SK-N-SH (cell line): Measurements from ENCODE around the gene HOXC13. TPM values are rescaled to one million over a fixed set of nuclear protein-coding genes. Genes with fewer than 3 reads are reported as not detected.

Source experiments
- CTCF ChIA-PET: fragments of 300-600, 350-600 bp; formaldehyde crosslinking; extraction: SDS; loops from one replicate; lab custom pipeline; 2021; lab: Yijun Ruan, JAX
- POLR2A ChIA-PET: fragments of 350-600 bp; sonication (Branson Sonifier 250); formaldehyde crosslinking; extraction: SDS; loops from one replicate; lab custom pipeline; 2020; ENCODE audit warnings: antibody characterized with exemption, inconsistent platforms; lab: Yijun Ruan, JAX
- DNase-seq: peaks from one replicate; pipeline ENCODE4 v3.0.0; 2012
- H2AFZ ChIP-seq: fragments of 200-600 bp; sonication (generic); 2 replicates; pipeline ENCODE4 v1.8.1; 2016; ENCODE audit warnings: antibody characterized with exemption, mild to moderate bottlenecking, low read depth
- H3F3A ChIP-seq: fragments of 200-600 bp; sonication (generic); replicated peaks from 2 replicates; pipeline ENCODE3; 2016; ENCODE audit warnings: antibody characterized with exemption, mild to moderate bottlenecking; ENCODE audit not compliant: insufficient read depth
- H3K27ac ChIP-seq, 2 experiments: fragments of 200-500 bp in 1 of 2; fragments of 200-600 bp in 1 of 2; sonication (Bioruptor generic) in 1 of 2; sonication (generic), shearing (Covaris generic) in 1 of 2; 2 replicates each; pipeline versions ENCODE4 v1.5.1 to v1.6.1; 2014 to 2016; ENCODE audit warnings: low read depth in 2 of 2, inconsistent platforms in 1 of 2, low read length in 1 of 2, mild to moderate bottlenecking in 1 of 2, mixed read lengths in 1 of 2
- H3K27me3 ChIP-seq: fragments of 200-600 bp; sonication (generic), shearing (Covaris generic); 2 replicates; pipeline ENCODE4 v1.6.1; 2016; ENCODE audit warnings: mixed run types; ENCODE audit not compliant: insufficient read depth
- H3K36me3 ChIP-seq, 2 experiments: fragments of 200-500 bp in 1 of 2; fragments of 200-600 bp in 1 of 2; sonication (Bioruptor generic) in 1 of 2; sonication (generic) in 1 of 2; replicated peaks in 1 of 2; 2 replicates each; pipeline versions ENCODE3 to v1.5.1; 2014 to 2016; ENCODE audit warnings: low read length in 1 of 2, mild to moderate bottlenecking in 1 of 2; ENCODE audit not compliant: insufficient read depth in 2 of 2, control insufficient read depth in 1 of 2
- H3K4me1 ChIP-seq, 2 experiments: fragments of 200-500 bp in 1 of 2; fragments of 200-600 bp in 1 of 2; sonication (Bioruptor generic) in 1 of 2; sonication (generic), shearing (Covaris generic) in 1 of 2; 2 replicates each; pipeline versions ENCODE4 v1.5.1 to v1.6.1; 2014 to 2016; ENCODE audit warnings: low read depth in 1 of 2, low read length in 1 of 2, mixed run types in 1 of 2; ENCODE audit not compliant: insufficient read depth in 2 of 2, control insufficient read depth in 1 of 2
- H3K4me2 ChIP-seq: fragments of 200-600 bp; sonication (generic), shearing (Covaris generic); 2 replicates; pipeline ENCODE4 v1.6.1; 2017; ENCODE audit warnings: mixed run types
- H3K4me3 ChIP-seq, 2 experiments: fragments of 200-500 bp in 1 of 2; fragments of 200-600 bp in 1 of 2; sonication (Bioruptor generic) in 1 of 2; sonication (generic), shearing (Covaris generic) in 1 of 2; 2 replicates each; pipeline versions ENCODE4 v1.5.1 to v1.8.1; 2014 to 2016; ENCODE audit warnings: low read depth in 2 of 2, inconsistent platforms in 1 of 2, low read length in 1 of 2, mild to moderate bottlenecking in 1 of 2, mixed read lengths in 1 of 2, moderate library complexity in 1 of 2
- H3K79me2 ChIP-seq: fragments of 200-600 bp; sonication (generic); 2 replicates; pipeline ENCODE4 v1.8.1; 2017; ENCODE audit warnings: mild to moderate bottlenecking; ENCODE audit not compliant: insufficient read depth
- H3K9ac ChIP-seq: fragments of 200-600 bp; sonication (generic); 2 replicates; pipeline ENCODE4 v1.6.1; 2017; ENCODE audit warnings: mixed run types
- H3K9me2 ChIP-seq: fragments of 200-600 bp; sonication (generic); 2 replicates; pipeline ENCODE4 v1.6.1; 2017; ENCODE audit warnings: mixed run types
- H3K9me3 ChIP-seq: fragments of 200-600 bp; sonication (generic); 2 replicates; pipeline ENCODE4 v1.6.1; 2017; ENCODE audit warnings: mixed run types, mild to moderate bottlenecking, moderate library complexity
- H4K20me1 ChIP-seq: fragments of 200-600 bp; sonication (generic); 2 replicates; pipeline ENCODE4 v1.6.1; 2017; ENCODE audit warnings: mild to moderate bottlenecking, mixed run types; ENCODE audit not compliant: insufficient read depth
- CHD2 ChIP-seq: fragments of 150-350 bp; IDR thresholded peaks from 2 replicates; pipeline ENCODE4 v1.6.1; 2018; ENCODE audit warnings: low read length; ENCODE audit not compliant: partially characterized antibody
- ELF1 ChIP-seq: IDR thresholded peaks from 2 replicates; pipeline ENCODE4 v1.4.0; 2012
- FOSL2 ChIP-seq: IDR thresholded peaks from 2 replicates; pipeline ENCODE4 v1.4.0; 2012; ENCODE audit warnings: low read depth, mild to moderate bottlenecking, moderate library complexity, borderline replicate concordance
- FOXJ3 ChIP-seq: sonication (generic); formaldehyde crosslinking; IDR thresholded peaks from 2 replicates; pipeline ENCODE4 v1.5.1; 2020; ENCODE audit warnings: mild to moderate bottlenecking, missing genetic modification reagents
- FOXM1 ChIP-seq: IDR thresholded peaks from 2 replicates; pipeline ENCODE4 v1.4.0; 2012; ENCODE audit warnings: low read depth, mild to moderate bottlenecking
- JUND ChIP-seq: IDR thresholded peaks from 2 replicates; pipeline ENCODE4 v1.4.0; 2012
- NFIC ChIP-seq: IDR thresholded peaks from 2 replicates; pipeline ENCODE4 v1.4.0; 2012; ENCODE audit warnings: borderline replicate concordance
- NRF1 ChIP-seq: IDR thresholded peaks from 2 replicates; pipeline ENCODE4 v1.6.1; 2012; ENCODE audit warnings: low read depth, mild to moderate bottlenecking, low read length
- POLR2AphosphoS5 ChIP-seq: IDR thresholded peaks from 2 replicates; pipeline ENCODE4 v1.6.1; 2012; ENCODE audit warnings: low read depth, low read length
- RFX5 ChIP-seq: IDR thresholded peaks from 2 replicates; pipeline ENCODE4 v1.6.1; 2012; ENCODE audit warnings: mild to moderate bottlenecking, improper control_type of control experiment, low read length
- RXRA ChIP-seq: IDR thresholded peaks from 2 replicates; pipeline ENCODE4 v1.4.0; 2012; ENCODE audit warnings: low read depth, mild to moderate bottlenecking, borderline replicate concordance
- SIN3A ChIP-seq: IDR thresholded peaks from 2 replicates; pipeline ENCODE4 v1.6.1; 2012; ENCODE audit warnings: low read depth, mild to moderate bottlenecking, low read length, moderate library complexity, borderline replicate concordance
- SMC3 ChIP-seq: IDR thresholded peaks from 2 replicates; pipeline ENCODE4 v1.6.1; 2012; ENCODE audit warnings: low read depth, low read length, improper control_type of control experiment
- TCF12 ChIP-seq: IDR thresholded peaks from 2 replicates; pipeline ENCODE4 v1.4.0; 2012
- YY1 ChIP-seq: IDR thresholded peaks from 2 replicates; pipeline ENCODE4 v1.4.0; 2012; ENCODE audit warnings: low read depth, mild to moderate bottlenecking
- WGBS: methylation state at CpG from one replicate; pipeline ENCODE4 v1.1.6; 2017; ENCODE audit warnings: low lambda C conversion rate; 5-methylcytosine and 5-hydroxymethylcytosine counted together
- polyA plus RNA-seq, 3 experiments: library from polyadenylated mRNA; depleted of rRNA; stranded (reverse); fragments of >200 nt; gene quantifications; 2 replicates each; pipeline ENCODE4 v1.2.3, GENCODE V29; 2012
- TF ChIP-seq, protein P1 (sequence below): IDR thresholded peaks from 2 replicates; pipeline ENCODE4; 2012
- TF ChIP-seq, protein P2 (sequence below): fragments of 200-600 bp; sonication (generic); IDR thresholded peaks from 2 replicates; pipeline ENCODE4 v1.6.1; 2017; ENCODE audit warnings: antibody characterized with exemption, mild to moderate bottlenecking, moderate library complexity
- TF ChIP-seq, protein P3 (sequence below): IDR thresholded peaks from 2 replicates; pipeline ENCODE4 v1.4.0; 2012; ENCODE audit warnings: low read depth
- TF ChIP-seq, protein P4 (sequence below): fragments of 150-350 bp; IDR thresholded peaks from 2 replicates; pipeline ENCODE4 v1.6.1; 2017; ENCODE audit warnings: antibody characterized with exemption, low read length, low read depth, borderline replicate concordance

Gene HOXC13
- polyA plus RNA-seq, 1 of the 3 experiments (the other 2 are of a cell fraction) = not detected

DNA sequence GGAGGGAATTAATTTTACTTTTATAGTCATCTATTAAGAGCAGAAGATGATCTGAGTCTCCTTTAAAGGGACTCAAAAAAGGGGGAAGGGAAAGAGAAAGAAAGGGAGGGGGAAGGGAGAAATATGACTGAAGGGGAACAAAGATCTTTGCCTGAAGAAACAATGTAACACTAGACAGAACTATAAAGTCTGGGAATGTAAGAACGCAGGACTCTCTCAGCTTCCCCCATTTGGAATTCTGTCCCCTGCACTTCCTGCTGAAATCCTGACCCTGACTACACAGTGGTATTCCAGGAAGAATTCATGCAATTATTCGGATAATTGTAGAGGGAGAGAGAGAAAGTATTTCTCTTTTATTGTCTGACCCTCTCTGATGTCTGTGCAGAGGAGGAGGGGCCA lies 25.7 kb downstream of the HOXC13 start:
- H3K9me2 ChIP-seq = no peaks in the 10 kb centered on the region
- H3K4me3 ChIP-seq = no peak overlapping the region
- 13% methylated on average over 2 of the region's 2 CpGs for WGBS
- H2AFZ ChIP-seq = no peak overlapping the region
- 0 out of 2 replicates have a peak overlapping the region, but pooled peaks have one; percentile 20 for H3K4me2 ChIP-seq
- H3K27me3 ChIP-seq = peaks cover 100% of the 10 kb centered on the region
- H3K27ac ChIP-seq = no peak overlapping the region
- no peak for DNase-seq
- H3K9ac ChIP-seq = no peak overlapping the region
- H3K36me3 ChIP-seq = no peaks in the 10 kb centered on the region
- H3K4me1 ChIP-seq = no peaks in the 10 kb centered on the region; a peak in 1 of 4 replicates
- no peaks in the 10 kb centered on the region for H3F3A ChIP-seq
- ChIA-PET POLR2A (no interaction called here), CTCF (interaction anchor here (0.6 to 2.7 kb wide), 4 partner anchors 12 to 207 kb away, joined by 3 to 7 read pairs (median 4); no protein-coding TSS in a partner anchor)
- no peak for TF ChIP-seq NFIC
- no peak for TF ChIP-seq CHD2
- TF ChIP-seq FOXJ3 (CRISPR knock-in tag) = no peak
- TF ChIP-seq FOSL2 = no peak
- TF ChIP-seq SMC3 = no peak
- TF ChIP-seq RFX5 = no peak
- TF ChIP-seq YY1 = no peak
- TF ChIP-seq NRF1 = no peak
- no peak for TF ChIP-seq ELF1
- TF ChIP-seq, protein P1, sequence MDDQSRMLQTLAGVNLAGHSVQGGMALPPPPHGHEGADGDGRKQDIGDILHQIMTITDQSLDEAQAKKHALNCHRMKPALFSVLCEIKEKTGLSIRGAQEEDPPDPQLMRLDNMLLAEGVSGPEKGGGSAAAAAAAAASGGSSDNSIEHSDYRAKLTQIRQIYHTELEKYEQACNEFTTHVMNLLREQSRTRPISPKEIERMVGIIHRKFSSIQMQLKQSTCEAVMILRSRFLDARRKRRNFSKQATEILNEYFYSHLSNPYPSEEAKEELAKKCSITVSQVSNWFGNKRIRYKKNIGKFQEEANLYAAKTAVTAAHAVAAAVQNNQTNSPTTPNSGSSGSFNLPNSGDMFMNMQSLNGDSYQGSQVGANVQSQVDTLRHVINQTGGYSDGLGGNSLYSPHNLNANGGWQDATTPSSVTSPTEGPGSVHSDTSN = no peak
- TF ChIP-seq, protein P2, sequence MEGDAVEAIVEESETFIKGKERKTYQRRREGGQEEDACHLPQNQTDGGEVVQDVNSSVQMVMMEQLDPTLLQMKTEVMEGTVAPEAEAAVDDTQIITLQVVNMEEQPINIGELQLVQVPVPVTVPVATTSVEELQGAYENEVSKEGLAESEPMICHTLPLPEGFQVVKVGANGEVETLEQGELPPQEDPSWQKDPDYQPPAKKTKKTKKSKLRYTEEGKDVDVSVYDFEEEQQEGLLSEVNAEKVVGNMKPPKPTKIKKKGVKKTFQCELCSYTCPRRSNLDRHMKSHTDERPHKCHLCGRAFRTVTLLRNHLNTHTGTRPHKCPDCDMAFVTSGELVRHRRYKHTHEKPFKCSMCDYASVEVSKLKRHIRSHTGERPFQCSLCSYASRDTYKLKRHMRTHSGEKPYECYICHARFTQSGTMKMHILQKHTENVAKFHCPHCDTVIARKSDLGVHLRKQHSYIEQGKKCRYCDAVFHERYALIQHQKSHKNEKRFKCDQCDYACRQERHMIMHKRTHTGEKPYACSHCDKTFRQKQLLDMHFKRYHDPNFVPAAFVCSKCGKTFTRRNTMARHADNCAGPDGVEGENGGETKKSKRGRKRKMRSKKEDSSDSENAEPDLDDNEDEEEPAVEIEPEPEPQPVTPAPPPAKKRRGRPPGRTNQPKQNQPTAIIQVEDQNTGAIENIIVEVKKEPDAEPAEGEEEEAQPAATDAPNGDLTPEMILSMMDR = no peak
- TF ChIP-seq RXRA = no peak
- TF ChIP-seq SIN3A = no peak
- TF ChIP-seq, protein P3, sequence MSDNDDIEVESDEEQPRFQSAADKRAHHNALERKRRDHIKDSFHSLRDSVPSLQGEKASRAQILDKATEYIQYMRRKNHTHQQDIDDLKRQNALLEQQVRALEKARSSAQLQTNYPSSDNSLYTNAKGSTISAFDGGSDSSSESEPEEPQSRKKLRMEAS = no peak
- TF ChIP-seq FOXM1 = no peak
- TF ChIP-seq JUND = no peak
- TF ChIP-seq, protein P4, sequence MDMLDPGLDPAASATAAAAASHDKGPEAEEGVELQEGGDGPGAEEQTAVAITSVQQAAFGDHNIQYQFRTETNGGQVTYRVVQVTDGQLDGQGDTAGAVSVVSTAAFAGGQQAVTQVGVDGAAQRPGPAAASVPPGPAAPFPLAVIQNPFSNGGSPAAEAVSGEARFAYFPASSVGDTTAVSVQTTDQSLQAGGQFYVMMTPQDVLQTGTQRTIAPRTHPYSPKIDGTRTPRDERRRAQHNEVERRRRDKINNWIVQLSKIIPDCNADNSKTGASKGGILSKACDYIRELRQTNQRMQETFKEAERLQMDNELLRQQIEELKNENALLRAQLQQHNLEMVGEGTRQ = no peak
- no peak for TF ChIP-seq TCF12
- no peak for TF ChIP-seq POLR2AphosphoS5
- H4K20me1 ChIP-seq = peaks cover 12% of the 10 kb centered on the region; the same call in 1 of the 2 replicates
- H3K79me2 ChIP-seq = no peaks in the 10 kb centered on the region
- no peaks in the 10 kb centered on the region for H3K9me3 ChIP-seq
